HCT116 (cell line): ENCODE results near the gene QSOX1. TPM values are rescaled to one million over a fixed set of nuclear protein-coding genes. Genes with fewer than 3 reads are reported as not detected.

ENCODE experiments used
- ATAC-seq: fragments of 200-7000 bp; cut with Tn5 transposase; 2 replicates; pipeline ENCODE4 v1.9.1; 2020; ENCODE audit warnings: mild to moderate bottlenecking, moderate library complexity
- BruUV-seq: library from RNA; stranded (reverse); fragments of 400-500 nt; replicated peaks from 2 replicates; lab custom pipeline; 2021; lab: Mats Ljungman, UMichigan
- CTCF ChIA-PET: fragments of 300-600 bp; sonication (Branson Sonifier 250); formaldehyde crosslinking; loops from one replicate; lab custom pipeline; 2021; ENCODE audit warnings: antibody characterized with exemption; lab: Charles Lee
- POLR2A ChIA-PET: fragments of 300-600, 350-600 bp; sonication (Branson Sonifier 250); formaldehyde crosslinking; loops from one replicate; lab custom pipeline; 2021; ENCODE audit warnings: antibody characterized with exemption; lab: Charles Lee
- RAD21 ChIA-PET, 2 experiments: fragments of 300-600 bp; sonication (Branson Sonifier 250); formaldehyde crosslinking; loops; one replicate each; lab custom pipeline; 2023; ENCODE audit warnings: low total read pairs in 2 of 2; ENCODE audit not compliant: uncharacterized antibody in 2 of 2, unreplicated experiment in 2 of 2, low non-redundant PET in 1 of 2; lab: Charles Lee
- DNase-seq: peaks from one replicate; pipeline ENCODE4 v3.0.0-alpha.2; 2010; ENCODE audit warnings: low read depth, low spot score
- H2AFZ ChIP-seq: fragments of 200-600 bp; shearing (Covaris generic), sonication (generic); 2 replicates; pipeline ENCODE4 v1.6.1; 2017; ENCODE audit warnings: low read depth, mixed run types, mixed read lengths, antibody characterized with exemption, low read length; ENCODE audit not compliant: poor library complexity, severe bottlenecking
- H3K27ac ChIP-seq: 2 replicates; pipeline ENCODE4 v1.5.1; 2012; ENCODE audit warnings: low read depth, low read length
- H3K27me3 ChIP-seq: fragments of 200-600 bp; sonication (generic); 2 replicates; pipeline ENCODE4 v1.6.1; 2016; ENCODE audit warnings: mixed run types, low read length, mixed read lengths; ENCODE audit not compliant: insufficient read depth
- H3K36me3 ChIP-seq, 2 experiments: fragments of 200-500 bp in 1 of 2; fragments of 200-600 bp in 1 of 2; sonication (Bioruptor generic) in 1 of 2; sonication (generic) in 1 of 2; 2 replicates each; pipeline versions ENCODE4 v1.5.1 to v1.6.1; 2014 to 2016; ENCODE audit warnings: low read length in 2 of 2, inconsistent platforms in 1 of 2, mixed read lengths in 1 of 2, mixed run types in 1 of 2; ENCODE audit not compliant: insufficient read depth in 2 of 2, control insufficient read depth in 1 of 2
- H3K4me1 ChIP-seq, 2 experiments: fragments of 200-600 bp in 1 of 2; sonication (generic) in 1 of 2; 2 replicates each; pipeline versions ENCODE4 v1.5.1 to v1.6.1; 2012 to 2017; ENCODE audit warnings: low read length in 2 of 2, inconsistent platforms in 1 of 2, mild to moderate bottlenecking in 1 of 2, mixed read lengths in 1 of 2, mixed run types in 1 of 2, moderate library complexity in 1 of 2; ENCODE audit not compliant: insufficient read depth in 2 of 2, control insufficient read depth in 1 of 2
- H3K4me2 ChIP-seq: fragments of 200-600 bp; sonication (generic); 2 replicates; pipeline ENCODE4 v1.6.1; 2017; ENCODE audit warnings: mixed run types, low read length, mixed read lengths
- H3K4me3 ChIP-seq, 2 experiments: fragments of 200-600 bp in 1 of 2; sonication (generic) in 1 of 2; replicated peaks in 1 of 2; 2 replicates each; pipeline ENCODE4 v1.5.1; 2011 to 2016; ENCODE audit warnings: low read length in 2 of 2, control low read depth in 1 of 2, low read depth in 1 of 2, mild to moderate bottlenecking in 1 of 2, mixed read lengths in 1 of 2, mixed run types in 1 of 2
- H3K79me2 ChIP-seq: fragments of 200-600 bp; sonication (generic); 2 replicates; pipeline ENCODE4 v1.6.1; 2017; ENCODE audit warnings: mild to moderate bottlenecking, mixed run types, low read length, moderate library complexity, mixed read lengths; ENCODE audit not compliant: insufficient read depth
- H3K9ac ChIP-seq: fragments of 200-600 bp; sonication (generic); 2 replicates; pipeline ENCODE4 v1.6.1; 2016; ENCODE audit warnings: low read length, mixed read lengths
- H3K9me2 ChIP-seq: fragments of 200-600 bp; sonication (generic), shearing (Covaris generic); 2 replicates; pipeline ENCODE4 v1.6.1; 2017; ENCODE audit warnings: mixed run types, mild to moderate bottlenecking, moderate library complexity; ENCODE audit not compliant: insufficient read depth
- H3K9me3 ChIP-seq, 2 experiments: fragments of 200-500 bp in 1 of 2; fragments of 200-600 bp in 1 of 2; sonication (Bioruptor generic) in 1 of 2; sonication (generic) in 1 of 2; 2 replicates each; pipeline ENCODE4 v1.6.1; 2014 to 2017; ENCODE audit warnings: low read length in 2 of 2, mixed read lengths in 2 of 2, inconsistent platforms in 1 of 2, low read depth in 1 of 2, mild to moderate bottlenecking in 1 of 2, mixed run types in 1 of 2, moderate library complexity in 1 of 2; ENCODE audit not compliant: control insufficient read depth in 1 of 2, insufficient read depth in 1 of 2
- H4K20me1 ChIP-seq: fragments of 200-600 bp; sonication (generic), shearing (Covaris generic); 2 replicates; pipeline ENCODE4 v1.6.1; 2017; ENCODE audit warnings: mixed run types, mild to moderate bottlenecking, moderate library complexity; ENCODE audit not compliant: insufficient read depth
- CBX3 ChIP-seq: IDR thresholded peaks from 2 replicates; pipeline ENCODE4 v1.6.1; 2012; ENCODE audit warnings: low read depth
- CEBPB ChIP-seq: IDR thresholded peaks from 2 replicates; pipeline ENCODE4 v1.6.1; 2012; ENCODE audit warnings: low read depth
- EGR1 ChIP-seq: IDR thresholded peaks from 2 replicates; pipeline ENCODE4 v1.6.1; 2012; ENCODE audit warnings: low read depth
- ELF1 ChIP-seq: IDR thresholded peaks from 2 replicates; pipeline ENCODE4 v1.6.1; 2012; ENCODE audit warnings: low read depth, borderline replicate concordance
- EZH2 ChIP-seq: fragments of 200-600 bp; sonication (generic); IDR thresholded peaks from 2 replicates; pipeline ENCODE4 v1.6.1; 2017; ENCODE audit warnings: antibody characterized with exemption, mixed run types
- EZH2phosphoT487 ChIP-seq: fragments of 200-600 bp; IDR thresholded peaks from 2 replicates; pipeline ENCODE4 v1.6.1; 2018; ENCODE audit warnings: antibody characterized with exemption, borderline replicate concordance
- FOSL1 ChIP-seq: IDR thresholded peaks from 2 replicates; pipeline ENCODE4 v1.6.1; 2012; ENCODE audit warnings: low read depth
- JUND ChIP-seq: IDR thresholded peaks from 2 replicates; pipeline ENCODE4 v1.6.1; 2012
- POLR2AphosphoS5 ChIP-seq: IDR thresholded peaks from 2 replicates; pipeline ENCODE4 v1.6.1; 2011; ENCODE audit warnings: mild to moderate bottlenecking, low read depth, low read length, moderate library complexity
- RAD21 ChIP-seq: IDR thresholded peaks from 2 replicates; pipeline ENCODE4 v1.6.1; 2012; ENCODE audit warnings: low read depth, mild to moderate bottlenecking
- SP1 ChIP-seq: IDR thresholded peaks from 2 replicates; pipeline ENCODE4 v1.6.1; 2012; ENCODE audit warnings: low read depth
- SRF ChIP-seq: IDR thresholded peaks from 2 replicates; pipeline ENCODE4 v1.6.1; 2012; ENCODE audit warnings: low read depth
- YY1 ChIP-seq: IDR thresholded peaks from 2 replicates; pipeline ENCODE4 v1.6.1; 2011; ENCODE audit warnings: low read length, low read depth, moderate library complexity, mild to moderate bottlenecking; ENCODE audit not compliant: insufficient replicate concordance; ENCODE audit errors: extremely low read depth
- ZFX ChIP-seq: fragments of 450-650 bp; IDR thresholded peaks from 2 replicates; pipeline ENCODE4 v1.6.1; 2017
- ZNF274 ChIP-seq: fragments of 200-500 bp; sonication (Bioruptor generic); IDR thresholded peaks from 2 replicates; pipeline ENCODE4 v1.6.1; 2014; ENCODE audit warnings: mild to moderate bottlenecking, low read depth, low read length, inconsistent platforms
- intact Hi-C: fragments of 100-400 bp; cut with micrococcal nuclease; formaldehyde crosslinking; loops from 2 replicates; pipeline ENCODE4 v1.10.0; 2022
- total RNA-seq: library from RNA; stranded (reverse); gene quantifications from one replicate; pipeline ENCODE4 v1.2.1, GENCODE V29; 2021; ENCODE audit not compliant: unreplicated experiment
- TF ChIP-seq, protein P1 (sequence below), 3 experiments: fragments of 200-600 bp in 1 of 3; sonication (generic) in 1 of 3; IDR thresholded peaks in 2 of 3; conservative IDR thresholded peaks in 1 of 3; 2 replicates each; pipeline ENCODE4 v1.5.1; 2012 to 2017; ENCODE audit warnings: low read depth in 2 of 3, low read length in 2 of 3, antibody characterized with exemption in 1 of 3, borderline replicate concordance in 1 of 3, control low read depth in 1 of 3, mild to moderate bottlenecking in 1 of 3, mixed read lengths in 1 of 3, mixed run types in 1 of 3, moderate library complexity in 1 of 3; ENCODE audit not compliant: insufficient read depth in 1 of 3
- TF ChIP-seq, protein P2 (sequence below): IDR thresholded peaks from 2 replicates; pipeline ENCODE4 v1.6.1; 2011; ENCODE audit warnings: mild to moderate bottlenecking, low read length, moderate library complexity; ENCODE audit not compliant: insufficient replicate concordance; ENCODE audit errors: extremely low read depth
- TF ChIP-seq, protein P3 (sequence below): IDR thresholded peaks from 2 replicates; pipeline ENCODE4 v1.6.1; 2012
- TF ChIP-seq, protein P4 (sequence below): IDR thresholded peaks from 2 replicates; pipeline ENCODE4 v1.6.1; 2012
- TF ChIP-seq, protein P5 (sequence below): IDR thresholded peaks from 2 replicates; pipeline ENCODE4 v1.6.1; 2012; ENCODE audit warnings: low read depth

QSOX1 gene
- total RNA-seq, 1 experiment from 2014 or later, result 89.2 TPM

- DNase-seq (no peak), ATAC-seq (no peak)
- intact Hi-C loops, result no loop called here
- no peaks in the 10 kb centered on the region for H3K9me3 ChIP-seq
- BruUV-seq, result no TSS peak
- POLR2A ChIA-PET, result no interaction called here
- no peaks in the 10 kb centered on the region for H3K79me2 ChIP-seq
- H3K4me2 ChIP-seq, result no peak overlapping the region
- H3K4me3 ChIP-seq, result no peak overlapping the region
- H3K36me3 ChIP-seq, result no peaks in the 10 kb centered on the region
- RAD21 ChIA-PET, result no interaction called here
- H3K4me1 ChIP-seq, result peaks cover 0 to 3% of the 10 kb centered on the region in 2 experiments; a peak in 1 of 4 replicates
- no peak overlapping the region for H3K27ac ChIP-seq
- TF ChIP-seq, protein P1, sequence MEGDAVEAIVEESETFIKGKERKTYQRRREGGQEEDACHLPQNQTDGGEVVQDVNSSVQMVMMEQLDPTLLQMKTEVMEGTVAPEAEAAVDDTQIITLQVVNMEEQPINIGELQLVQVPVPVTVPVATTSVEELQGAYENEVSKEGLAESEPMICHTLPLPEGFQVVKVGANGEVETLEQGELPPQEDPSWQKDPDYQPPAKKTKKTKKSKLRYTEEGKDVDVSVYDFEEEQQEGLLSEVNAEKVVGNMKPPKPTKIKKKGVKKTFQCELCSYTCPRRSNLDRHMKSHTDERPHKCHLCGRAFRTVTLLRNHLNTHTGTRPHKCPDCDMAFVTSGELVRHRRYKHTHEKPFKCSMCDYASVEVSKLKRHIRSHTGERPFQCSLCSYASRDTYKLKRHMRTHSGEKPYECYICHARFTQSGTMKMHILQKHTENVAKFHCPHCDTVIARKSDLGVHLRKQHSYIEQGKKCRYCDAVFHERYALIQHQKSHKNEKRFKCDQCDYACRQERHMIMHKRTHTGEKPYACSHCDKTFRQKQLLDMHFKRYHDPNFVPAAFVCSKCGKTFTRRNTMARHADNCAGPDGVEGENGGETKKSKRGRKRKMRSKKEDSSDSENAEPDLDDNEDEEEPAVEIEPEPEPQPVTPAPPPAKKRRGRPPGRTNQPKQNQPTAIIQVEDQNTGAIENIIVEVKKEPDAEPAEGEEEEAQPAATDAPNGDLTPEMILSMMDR (IDR thresholded peaks at IDR 0.05 in 2 of 3, conservative IDR thresholded peaks at IDR 0.05 in 1 of 3; ENCODE audit: borderline replicate concordance in 1 of 3, insufficient read depth in 1 of 3, low read depth in 2 of 3, low read length in 2 of 3), result no peak
- TF ChIP-seq ZFX (no peak), SP1 (no peak), FOSL1 (no peak), CBX3 (no peak), EGR1 (no peak), YY1 (no peak), EZH2phosphoT487 (no peak), POLR2AphosphoS5 (no peak), CEBPB (no peak), EZH2 (no peak), SRF (no peak), JUND (no peak), ZNF274 (no peak), ELF1 (no peak), RAD21 (no peak)
- TF ChIP-seq, protein P2, sequence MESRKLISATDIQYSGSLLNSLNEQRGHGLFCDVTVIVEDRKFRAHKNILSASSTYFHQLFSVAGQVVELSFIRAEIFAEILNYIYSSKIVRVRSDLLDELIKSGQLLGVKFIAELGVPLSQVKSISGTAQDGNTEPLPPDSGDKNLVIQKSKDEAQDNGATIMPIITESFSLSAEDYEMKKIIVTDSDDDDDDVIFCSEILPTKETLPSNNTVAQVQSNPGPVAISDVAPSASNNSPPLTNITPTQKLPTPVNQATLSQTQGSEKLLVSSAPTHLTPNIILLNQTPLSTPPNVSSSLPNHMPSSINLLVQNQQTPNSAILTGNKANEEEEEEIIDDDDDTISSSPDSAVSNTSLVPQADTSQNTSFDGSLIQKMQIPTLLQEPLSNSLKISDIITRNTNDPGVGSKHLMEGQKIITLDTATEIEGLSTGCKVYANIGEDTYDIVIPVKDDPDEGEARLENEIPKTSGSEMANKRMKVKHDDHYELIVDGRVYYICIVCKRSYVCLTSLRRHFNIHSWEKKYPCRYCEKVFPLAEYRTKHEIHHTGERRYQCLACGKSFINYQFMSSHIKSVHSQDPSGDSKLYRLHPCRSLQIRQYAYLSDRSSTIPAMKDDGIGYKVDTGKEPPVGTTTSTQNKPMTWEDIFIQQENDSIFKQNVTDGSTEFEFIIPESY, result no peak
- TF ChIP-seq, protein P3, sequence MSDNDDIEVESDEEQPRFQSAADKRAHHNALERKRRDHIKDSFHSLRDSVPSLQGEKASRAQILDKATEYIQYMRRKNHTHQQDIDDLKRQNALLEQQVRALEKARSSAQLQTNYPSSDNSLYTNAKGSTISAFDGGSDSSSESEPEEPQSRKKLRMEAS, result no peak
- TF ChIP-seq, protein P4, sequence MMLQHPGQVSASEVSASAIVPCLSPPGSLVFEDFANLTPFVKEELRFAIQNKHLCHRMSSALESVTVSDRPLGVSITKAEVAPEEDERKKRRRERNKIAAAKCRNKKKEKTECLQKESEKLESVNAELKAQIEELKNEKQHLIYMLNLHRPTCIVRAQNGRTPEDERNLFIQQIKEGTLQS, result no peak
- TF ChIP-seq, protein P5, sequence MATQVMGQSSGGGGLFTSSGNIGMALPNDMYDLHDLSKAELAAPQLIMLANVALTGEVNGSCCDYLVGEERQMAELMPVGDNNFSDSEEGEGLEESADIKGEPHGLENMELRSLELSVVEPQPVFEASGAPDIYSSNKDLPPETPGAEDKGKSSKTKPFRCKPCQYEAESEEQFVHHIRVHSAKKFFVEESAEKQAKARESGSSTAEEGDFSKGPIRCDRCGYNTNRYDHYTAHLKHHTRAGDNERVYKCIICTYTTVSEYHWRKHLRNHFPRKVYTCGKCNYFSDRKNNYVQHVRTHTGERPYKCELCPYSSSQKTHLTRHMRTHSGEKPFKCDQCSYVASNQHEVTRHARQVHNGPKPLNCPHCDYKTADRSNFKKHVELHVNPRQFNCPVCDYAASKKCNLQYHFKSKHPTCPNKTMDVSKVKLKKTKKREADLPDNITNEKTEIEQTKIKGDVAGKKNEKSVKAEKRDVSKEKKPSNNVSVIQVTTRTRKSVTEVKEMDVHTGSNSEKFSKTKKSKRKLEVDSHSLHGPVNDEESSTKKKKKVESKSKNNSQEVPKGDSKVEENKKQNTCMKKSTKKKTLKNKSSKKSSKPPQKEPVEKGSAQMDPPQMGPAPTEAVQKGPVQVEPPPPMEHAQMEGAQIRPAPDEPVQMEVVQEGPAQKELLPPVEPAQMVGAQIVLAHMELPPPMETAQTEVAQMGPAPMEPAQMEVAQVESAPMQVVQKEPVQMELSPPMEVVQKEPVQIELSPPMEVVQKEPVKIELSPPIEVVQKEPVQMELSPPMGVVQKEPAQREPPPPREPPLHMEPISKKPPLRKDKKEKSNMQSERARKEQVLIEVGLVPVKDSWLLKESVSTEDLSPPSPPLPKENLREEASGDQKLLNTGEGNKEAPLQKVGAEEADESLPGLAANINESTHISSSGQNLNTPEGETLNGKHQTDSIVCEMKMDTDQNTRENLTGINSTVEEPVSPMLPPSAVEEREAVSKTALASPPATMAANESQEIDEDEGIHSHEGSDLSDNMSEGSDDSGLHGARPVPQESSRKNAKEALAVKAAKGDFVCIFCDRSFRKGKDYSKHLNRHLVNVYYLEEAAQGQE, result no peak
- H2AFZ ChIP-seq, result no peak overlapping the region
- no peak overlapping the region for H3K9ac ChIP-seq
- no peaks in the 10 kb centered on the region for H3K9me2 ChIP-seq
- H4K20me1 ChIP-seq, result no peaks in the 10 kb centered on the region
- no peaks in the 10 kb centered on the region for H3K27me3 ChIP-seq
- CTCF ChIA-PET, result no interaction called here
Observed at GRCh38 chr1:180208264-180208663, 53.6 kb downstream of the QSOX1 start.
